HG03066 (cell line): ENCODE measurements around the gene RNLS.

Experiments used
- ATAC-seq: cut with Tn5 transposase; IDR thresholded peaks from one replicate; pipeline ENCODE4 v1.9.1; 2021; ENCODE audit warnings: low read depth; ENCODE audit not compliant: unreplicated experiment

The RNLS gene

GRCh38 chr10:88525371-88526069 is 57.6 kb downstream of the RNLS start:
- no peak for ATAC-seq

- ATAC-seq: no peak
Measured at GRCh38 chr10:88523739-88524400, 59.2 kb downstream of the RNLS start.

GRCh38 chr10:88522715-88523114 is 60.4 kb downstream of the RNLS start:
- ATAC-seq: no peak

GRCh38 chr10:88521791-88522190 is 61.3 kb downstream of the RNLS start:
- no peak for ATAC-seq

- no peak for ATAC-seq
Measured at GRCh38 chr10:88515235-88515634, 67.9 kb downstream of the RNLS start.

- no peak for ATAC-seq
Measured at GRCh38 chr10:88512599-88512998, 70.5 kb downstream of the RNLS start.

GRCh38 chr10:88508796-88509195 is 74.3 kb downstream of the RNLS start:
- ATAC-seq: no peak

- ATAC-seq: no peak
Measured at GRCh38 chr10:88507826-88508453, 75.2 kb downstream of the RNLS start.

DNA sequence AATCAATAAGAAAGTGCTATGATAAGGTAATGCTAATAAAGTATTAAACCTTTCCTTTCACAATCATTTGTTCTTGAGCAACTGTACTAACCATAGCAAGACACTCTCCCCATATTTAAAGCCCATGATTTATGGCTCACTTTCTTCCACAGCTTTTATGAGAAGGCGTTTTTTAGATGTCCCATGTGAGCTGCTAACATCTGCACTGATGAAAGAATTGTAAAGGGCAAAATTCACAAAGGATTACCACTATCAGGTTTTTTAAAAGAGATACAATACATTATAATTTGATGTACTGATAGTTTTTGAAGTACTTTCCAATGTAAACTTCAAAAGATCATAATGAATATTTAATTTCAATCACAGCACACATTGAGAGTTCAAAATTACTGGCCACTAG is 75.7 kb downstream of the RNLS start:
- no peak for ATAC-seq

GRCh38 chr10:88505680-88506215 is 77.4 kb downstream of the RNLS start:
- ATAC-seq: no peak

DNA sequence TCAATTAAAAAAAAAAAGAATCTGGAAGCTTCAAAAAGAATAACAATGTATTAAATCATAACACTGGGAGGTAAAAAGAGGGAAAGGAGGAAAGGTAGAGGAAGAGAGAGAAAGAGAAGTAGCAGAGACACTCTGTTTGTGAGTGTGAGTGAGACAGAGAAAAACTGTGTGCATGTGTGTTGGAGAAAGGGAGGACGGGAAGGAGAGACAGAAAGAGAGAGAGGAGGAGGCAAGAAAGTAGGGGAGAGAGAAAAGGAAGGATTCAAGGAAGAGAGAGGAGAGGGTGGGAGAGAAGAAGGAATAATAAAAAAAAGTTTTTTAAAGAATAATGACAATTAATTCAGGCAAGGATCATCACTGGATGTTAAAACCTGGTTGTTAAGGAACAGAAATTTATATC is 77.9 kb downstream of the RNLS start:
- no peak for ATAC-seq

- ATAC-seq: no peak
Measured at GRCh38 chr10:88500656-88501055, 82.5 kb downstream of the RNLS start.

- ATAC-seq: no peak
Measured at GRCh38 chr10:88499569-88500470, 83.3 kb downstream of the RNLS start.

DNA sequence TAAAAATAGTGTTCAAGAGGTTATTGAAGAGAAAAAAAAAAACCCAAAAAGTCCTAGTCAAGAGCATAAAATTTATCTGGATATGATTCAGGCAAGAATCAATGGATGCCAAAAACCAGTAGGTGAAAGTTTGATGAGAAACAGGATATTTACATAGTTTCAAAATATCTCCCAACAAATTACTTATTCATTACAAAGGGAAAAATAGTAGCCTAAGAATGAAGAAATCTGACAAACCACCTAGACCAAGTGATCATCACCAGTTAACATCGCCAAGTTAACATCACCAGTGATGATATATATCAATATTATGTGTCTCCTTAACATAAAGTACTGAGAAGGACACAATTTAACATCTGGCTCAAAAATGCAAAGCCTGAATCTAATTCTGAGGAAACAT is 85.2 kb downstream of the RNLS start:
- no peak for ATAC-seq

DNA sequence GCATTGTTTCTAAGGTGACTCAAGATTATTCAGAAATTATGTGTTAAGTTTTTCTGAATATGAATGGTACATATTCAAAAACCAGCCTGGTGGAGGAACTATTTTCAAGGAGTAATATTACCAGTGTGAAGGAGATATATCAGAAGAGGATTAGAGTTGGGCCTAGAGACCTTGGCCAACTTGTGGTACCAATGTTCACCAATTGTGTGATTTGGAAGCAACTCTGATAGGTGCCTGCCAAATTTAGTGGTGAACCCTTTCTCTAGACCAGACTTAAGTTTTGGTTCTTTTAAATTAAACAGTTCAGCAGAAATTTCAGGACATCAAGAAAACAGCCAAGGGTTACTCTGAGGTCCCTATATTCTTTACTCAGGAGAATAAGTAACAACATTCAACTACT is 88.6 kb downstream of the RNLS start:
- ATAC-seq: no peak

- no peak for ATAC-seq
Measured at GRCh38 chr10:88493691-88494483, 89.2 kb downstream of the RNLS start.

DNA sequence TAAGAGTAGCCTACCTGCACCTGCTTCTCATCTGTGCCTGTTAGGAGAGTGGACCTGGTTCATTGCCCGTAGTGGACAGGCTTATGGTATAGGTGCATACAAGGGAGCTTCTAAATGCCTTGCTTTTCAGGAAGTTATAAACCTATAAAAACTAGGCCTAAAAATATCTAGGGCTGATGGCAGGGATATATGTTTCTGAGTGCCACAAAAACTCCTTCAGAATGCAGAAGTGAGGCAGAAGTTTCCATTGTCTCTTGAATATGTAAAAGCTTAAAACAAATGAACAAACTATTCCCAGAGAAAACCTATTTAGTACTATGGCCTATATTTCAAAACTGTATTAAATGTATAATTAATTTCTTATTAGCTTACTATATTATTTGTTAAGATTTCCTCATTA is 91.8 kb downstream of the RNLS start:
- ATAC-seq: no peak

DNA sequence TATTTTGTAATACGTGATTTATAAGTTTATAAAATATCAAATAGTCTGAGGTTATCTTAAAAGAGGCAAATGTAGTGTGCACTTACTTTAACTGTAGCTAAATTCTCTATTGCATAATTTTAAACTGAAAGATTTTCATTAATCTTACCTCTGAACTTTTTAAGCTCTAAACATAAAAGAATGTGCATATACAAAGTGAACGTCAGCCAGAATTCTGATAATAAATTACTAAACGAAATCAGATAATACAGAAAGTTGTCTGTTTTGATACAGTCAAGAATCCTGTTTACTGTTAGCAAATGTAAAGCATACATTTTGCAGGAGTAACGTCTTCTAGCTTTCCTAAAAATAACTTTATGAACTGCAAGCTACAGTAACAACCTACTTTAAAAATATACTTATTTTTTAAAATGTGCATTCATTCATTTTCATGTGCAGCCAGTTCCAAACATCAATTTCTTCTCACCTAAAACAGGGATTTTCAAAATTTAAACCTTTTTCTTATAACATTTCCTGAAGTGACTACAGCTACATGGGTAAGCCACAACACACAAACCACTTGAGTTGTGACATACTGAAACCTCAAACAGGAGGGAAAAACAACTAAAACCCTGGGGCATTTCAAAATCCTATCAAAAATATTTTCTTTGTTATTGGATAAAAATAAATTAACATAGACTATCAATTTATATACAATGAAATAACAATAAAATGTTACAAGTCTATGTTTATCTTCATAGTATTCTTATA is 92.7 kb downstream of the RNLS start:
- no peak for ATAC-seq

GRCh38 chr10:88489107-88489506 is 94.0 kb downstream of the RNLS start:
- no peak for ATAC-seq
